Measurements from ENCODE around the gene FUT7. TPM values are rescaled to one million over a fixed set of nuclear protein-coding genes. Genes with fewer than 3 reads are reported as not detected.

The FUT7 gene, protein sequence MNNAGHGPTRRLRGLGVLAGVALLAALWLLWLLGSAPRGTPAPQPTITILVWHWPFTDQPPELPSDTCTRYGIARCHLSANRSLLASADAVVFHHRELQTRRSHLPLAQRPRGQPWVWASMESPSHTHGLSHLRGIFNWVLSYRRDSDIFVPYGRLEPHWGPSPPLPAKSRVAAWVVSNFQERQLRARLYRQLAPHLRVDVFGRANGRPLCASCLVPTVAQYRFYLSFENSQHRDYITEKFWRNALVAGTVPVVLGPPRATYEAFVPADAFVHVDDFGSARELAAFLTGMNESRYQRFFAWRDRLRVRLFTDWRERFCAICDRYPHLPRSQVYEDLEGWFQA
- total RNA-seq: not detected

DNA sequence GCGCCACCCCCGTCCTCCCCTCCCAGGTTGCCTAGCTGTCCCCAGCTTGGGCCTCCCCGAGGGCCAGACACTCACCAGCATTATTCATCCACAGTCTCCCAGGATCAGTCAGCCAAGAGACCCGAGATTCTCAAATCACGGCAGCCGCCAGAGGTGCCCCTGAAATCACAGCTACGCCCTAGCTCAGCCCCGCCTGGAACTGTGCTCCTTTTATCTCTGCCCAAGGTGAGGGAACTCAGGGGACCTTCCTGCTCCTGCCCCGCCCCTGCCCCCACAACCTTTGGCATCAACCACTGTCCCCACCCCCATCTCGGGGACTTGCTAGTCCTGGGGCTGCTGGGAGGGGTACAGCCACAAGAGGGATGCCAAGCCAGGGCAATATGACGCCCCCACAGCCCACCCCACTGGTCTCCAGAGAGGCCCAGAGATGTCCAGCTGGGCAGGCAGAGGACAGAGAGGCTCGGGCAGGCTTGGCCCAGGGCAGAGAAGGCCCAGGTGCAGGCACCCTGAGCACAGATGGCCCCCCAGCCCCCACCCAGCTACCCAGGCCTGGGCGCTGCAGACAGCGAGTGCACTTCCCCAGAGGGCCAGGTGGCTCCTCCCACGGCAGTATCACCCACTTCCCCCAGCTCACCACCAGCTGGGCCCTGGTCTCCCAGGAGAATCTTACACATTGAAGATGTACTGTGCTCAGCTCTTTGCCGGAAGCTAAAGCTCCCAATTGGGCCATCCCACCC lies at the start of gene FUT7:
FUT7 (minus strand) TSS at position 185 of the 737 bp plus-strand sequence; CDS start at position 88, 97 bp downstream.
- Histone ChIP-seq H3K36me3 (no peaks in the 10 kb centered on the region), H3K27me3 (no peaks in the 10 kb centered on the region), H3K4me1 (peaks cover 0 to 18% of the 10 kb centered on the region in 2 donors), H3K4me3 (no peak within 1 kb of the TSS), H3K9me3 (no peaks in the 10 kb centered on the region), H3K27ac (no peak within 1 kb of the TSS)
- intact Hi-C loops (cut with DNase I; ENCODE audit: low total_unique reads): loop anchor here (5.0 kb wide), 1 partner anchor 245 kb away; no protein-coding TSS in a partner anchor
- no peak for DNase-seq
- TF ChIP-seq POLR2A (IDR thresholded peaks at IDR 0.05): no peak

DNA sequence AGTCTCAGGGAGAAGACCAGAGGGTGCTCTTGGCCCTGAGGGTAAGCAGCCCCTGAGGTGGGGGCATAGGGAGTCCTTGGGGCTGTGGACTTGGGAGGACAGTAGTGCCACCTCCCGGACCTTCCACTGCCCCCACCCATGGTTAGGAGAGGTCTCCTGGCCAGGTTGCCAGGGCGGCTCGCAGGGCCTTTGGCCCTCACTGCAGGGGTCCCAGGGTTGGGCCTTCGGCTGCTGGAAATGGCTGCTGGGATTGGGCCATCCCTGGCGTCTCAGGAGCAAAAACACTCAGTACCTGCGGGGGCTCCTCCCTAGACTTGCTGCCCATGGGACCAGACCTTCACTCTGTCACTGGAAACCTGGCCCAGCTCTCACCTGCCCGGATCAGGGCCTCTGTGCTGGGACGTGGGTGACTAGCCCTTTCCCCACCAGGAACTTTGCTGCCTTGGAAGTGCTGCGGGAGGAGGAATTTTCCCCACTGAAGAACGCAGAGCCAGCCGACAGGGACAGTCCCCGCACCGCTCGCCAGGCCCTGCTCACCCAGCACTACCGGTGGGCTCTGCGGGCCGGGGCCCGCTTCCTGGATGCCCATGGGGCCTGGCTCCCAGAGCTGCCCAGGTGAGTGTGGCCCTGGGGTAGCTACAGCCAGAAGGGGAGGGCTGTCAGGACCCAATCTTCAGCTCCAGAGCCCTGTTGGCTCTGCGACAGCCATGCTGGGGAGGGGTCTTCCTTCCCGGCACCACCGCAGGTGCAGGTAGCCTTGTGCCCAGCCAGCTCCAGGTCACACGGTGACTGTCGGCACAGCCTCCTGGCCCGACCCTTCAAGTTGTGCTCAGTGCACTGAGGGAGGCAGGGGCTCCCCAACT lies 48.6 kb upstream of the FUT7 start:
- Histone ChIP-seq H3K36me3 (no peaks in the 10 kb centered on the region), H3K4me1 (peaks cover 0 to 8% of the 10 kb centered on the region in 2 donors), H3K27me3 (no peaks in the 10 kb centered on the region), H3K9me3 (no peaks in the 10 kb centered on the region), H3K4me3 (no peak overlapping the region), H3K27ac (no peak overlapping the region)
- intact Hi-C loops (cut with DNase I; ENCODE audit: low total_unique reads): no loop called here
- DNase-seq: no peak
- TF ChIP-seq, protein P1, sequence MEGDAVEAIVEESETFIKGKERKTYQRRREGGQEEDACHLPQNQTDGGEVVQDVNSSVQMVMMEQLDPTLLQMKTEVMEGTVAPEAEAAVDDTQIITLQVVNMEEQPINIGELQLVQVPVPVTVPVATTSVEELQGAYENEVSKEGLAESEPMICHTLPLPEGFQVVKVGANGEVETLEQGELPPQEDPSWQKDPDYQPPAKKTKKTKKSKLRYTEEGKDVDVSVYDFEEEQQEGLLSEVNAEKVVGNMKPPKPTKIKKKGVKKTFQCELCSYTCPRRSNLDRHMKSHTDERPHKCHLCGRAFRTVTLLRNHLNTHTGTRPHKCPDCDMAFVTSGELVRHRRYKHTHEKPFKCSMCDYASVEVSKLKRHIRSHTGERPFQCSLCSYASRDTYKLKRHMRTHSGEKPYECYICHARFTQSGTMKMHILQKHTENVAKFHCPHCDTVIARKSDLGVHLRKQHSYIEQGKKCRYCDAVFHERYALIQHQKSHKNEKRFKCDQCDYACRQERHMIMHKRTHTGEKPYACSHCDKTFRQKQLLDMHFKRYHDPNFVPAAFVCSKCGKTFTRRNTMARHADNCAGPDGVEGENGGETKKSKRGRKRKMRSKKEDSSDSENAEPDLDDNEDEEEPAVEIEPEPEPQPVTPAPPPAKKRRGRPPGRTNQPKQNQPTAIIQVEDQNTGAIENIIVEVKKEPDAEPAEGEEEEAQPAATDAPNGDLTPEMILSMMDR (IDR thresholded peaks at IDR 0.05): no peak
- no peak for TF ChIP-seq POLR2A (IDR thresholded peaks at IDR 0.05)

DNA sequence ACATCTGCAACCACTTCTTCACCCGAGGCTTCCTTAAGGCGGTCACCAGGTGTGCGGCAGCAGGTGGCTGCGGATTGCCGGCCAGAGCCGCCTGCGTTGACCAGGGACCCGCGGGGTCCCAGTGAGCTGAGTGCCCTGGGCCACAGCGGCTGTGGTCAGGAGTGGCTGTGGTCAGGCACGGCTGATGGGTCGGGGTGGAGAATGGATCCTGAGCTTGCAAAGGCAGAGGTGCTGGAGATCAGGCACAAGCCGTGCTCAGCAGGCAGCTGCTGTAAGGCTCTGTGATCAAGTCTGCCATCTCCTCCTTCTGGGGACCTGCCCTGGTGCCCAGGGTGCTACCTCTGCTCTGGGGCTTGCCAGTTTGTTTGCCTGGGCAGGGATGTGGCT lies 47.5 kb upstream of the FUT7 start:
- no peaks in the 10 kb centered on the region for H3K27me3 ChIP-seq
- TF ChIP-seq POLR2A (IDR thresholded peaks at IDR 0.05): no peak
- TF ChIP-seq, protein P1 (IDR thresholded peaks at IDR 0.05): no peak
- H3K36me3 ChIP-seq: no peaks in the 10 kb centered on the region
- H3K4me3 ChIP-seq: no peak overlapping the region
- H3K9me3 ChIP-seq: no peaks in the 10 kb centered on the region
- DNase-seq: no peak
- peaks cover 0 to 7% of the 10 kb centered on the region in 2 donors for H3K4me1 ChIP-seq
- intact Hi-C loops (cut with DNase I; ENCODE audit: low total_unique reads): no loop called here
- H3K27ac ChIP-seq: no peak overlapping the region

DNA sequence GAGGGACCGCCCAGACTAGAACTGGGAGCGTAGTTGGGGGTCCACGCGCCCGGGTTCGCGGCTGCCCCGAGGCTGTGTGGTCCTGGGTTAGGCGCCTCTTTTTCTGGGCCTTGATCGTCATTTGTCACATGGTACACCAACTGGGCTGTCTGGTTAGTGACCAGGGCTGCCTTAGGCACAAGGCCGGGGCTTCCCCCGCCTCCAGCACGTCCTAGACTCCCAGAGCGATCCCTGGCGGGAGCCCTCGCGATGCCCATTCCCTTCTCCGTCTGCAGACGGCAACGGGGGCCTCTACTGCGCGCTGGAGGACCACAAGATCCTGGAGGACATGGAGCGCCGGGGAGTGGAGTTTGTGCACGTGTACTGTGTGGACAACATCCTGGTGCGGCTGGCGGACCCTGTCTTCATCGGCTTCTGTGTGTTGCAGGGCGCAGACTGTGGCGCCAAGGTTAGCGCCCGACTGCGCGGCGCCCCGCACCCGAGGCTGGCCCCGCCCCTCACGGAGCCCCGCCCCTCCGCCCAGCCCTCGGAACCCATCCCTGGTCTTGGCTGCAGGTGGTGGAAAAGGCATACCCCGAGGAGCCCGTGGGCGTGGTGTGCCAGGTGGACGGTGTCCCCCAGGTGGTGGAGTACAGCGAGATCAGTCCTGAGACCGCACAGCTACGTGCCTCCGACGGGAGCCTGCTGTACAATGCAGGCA lies 47.0 kb upstream of the FUT7 start:
- H3K4me3 ChIP-seq: no peak overlapping the region

More for the DNA sequence above, 47.0 kb upstream of the FUT7 start:
- H3K27ac ChIP-seq: no peak overlapping the region
- intact Hi-C loops (cut with DNase I; ENCODE audit: low total_unique reads): no loop called here
- H3K9me3 ChIP-seq: no peaks in the 10 kb centered on the region
- H3K4me1 ChIP-seq: peaks cover 0 to 7% of the 10 kb centered on the region in 2 donors
- no peaks in the 10 kb centered on the region for H3K36me3 ChIP-seq
- TF ChIP-seq POLR2A (IDR thresholded peaks at IDR 0.05): no peak
- TF ChIP-seq, protein P1 (IDR thresholded peaks at IDR 0.05): no peak
- no peaks in the 10 kb centered on the region for H3K27me3 ChIP-seq
- DNase-seq: peak in 1 of 2 donors; percentile 16
